NCI-H2196 treated with DMSO at 0.1 percent for 48 hours (cell line): Measurements from ENCODE around the gene ITPR3.
"Not testable (repeated sequence)": the region's sequence is repeated elsewhere in the genome, so short reads cannot be mapped to it uniquely, and the experiment has no call there.

Experiments
- DNase-seq: peaks from one replicate; lab custom pipeline; 2025; ENCODE audit not compliant: unreplicated experiment; lab: John Stamatoyannopoulos, UW

Gene ITPR3

DNA sequence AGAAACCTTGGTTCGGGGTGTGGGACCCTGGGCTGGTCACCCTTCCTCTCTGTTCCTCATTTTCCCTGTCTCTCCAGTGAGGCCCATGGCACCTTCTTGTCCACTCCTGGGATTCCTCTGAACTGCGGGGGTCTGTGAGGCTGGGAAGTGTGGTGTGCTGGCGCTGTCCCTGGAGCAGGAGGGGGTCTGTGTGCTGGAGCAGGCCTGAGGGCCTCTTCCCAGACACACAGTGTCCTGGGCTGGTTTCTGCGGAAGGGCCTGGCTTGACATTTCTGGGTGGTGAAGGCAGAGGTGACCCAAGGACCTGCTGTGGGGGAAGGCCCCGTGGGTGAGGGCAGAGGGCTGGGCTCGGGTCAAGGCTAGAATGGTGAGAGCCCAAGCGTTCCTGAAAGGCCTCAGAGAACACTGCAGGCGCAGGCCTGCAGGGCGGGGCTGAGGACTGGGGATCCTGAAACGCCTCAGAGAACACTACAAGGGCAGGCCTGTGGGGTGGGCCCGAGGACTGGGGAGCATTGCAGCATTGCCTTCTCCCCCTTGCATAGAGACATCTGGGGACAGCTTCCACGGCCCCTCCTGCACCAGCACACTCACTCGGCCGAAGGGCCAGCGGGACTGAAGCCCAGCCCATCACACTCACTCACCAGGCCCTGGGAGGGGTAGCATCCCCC is 30.5 kb upstream of the ITPR3 start:
- no peak for DNase-seq

DNA sequence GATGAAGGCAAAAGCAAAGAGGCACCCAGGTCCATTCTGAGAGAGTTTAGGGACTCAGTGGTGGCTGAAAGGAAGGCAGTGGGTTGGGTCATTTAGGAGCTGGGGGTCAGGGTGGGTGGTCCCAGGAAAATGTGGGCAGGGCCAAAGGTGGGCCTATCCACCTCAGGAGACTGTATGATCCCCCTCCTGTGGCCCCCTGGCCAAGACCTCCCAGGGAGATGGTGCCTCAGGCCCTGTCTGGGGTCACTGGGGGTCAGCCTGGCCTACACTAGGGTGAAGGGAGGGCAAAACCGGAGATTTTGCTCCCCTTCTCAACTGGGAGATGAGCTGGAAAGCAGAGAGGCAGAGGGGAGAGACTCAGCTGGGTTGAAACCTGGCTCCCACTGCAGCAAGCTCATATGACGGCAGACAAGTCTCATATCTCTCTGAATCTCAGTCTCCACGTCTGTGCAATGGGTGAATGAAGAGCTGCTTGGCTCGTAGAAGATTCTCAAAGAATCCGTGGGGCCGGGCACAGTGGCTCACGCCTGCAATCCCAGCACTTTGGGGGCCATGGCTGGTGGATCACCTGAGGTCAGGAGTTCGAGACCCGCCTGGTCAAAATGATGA is 29.6 kb upstream of the ITPR3 start:
- DNase-seq, result no peak

DNA sequence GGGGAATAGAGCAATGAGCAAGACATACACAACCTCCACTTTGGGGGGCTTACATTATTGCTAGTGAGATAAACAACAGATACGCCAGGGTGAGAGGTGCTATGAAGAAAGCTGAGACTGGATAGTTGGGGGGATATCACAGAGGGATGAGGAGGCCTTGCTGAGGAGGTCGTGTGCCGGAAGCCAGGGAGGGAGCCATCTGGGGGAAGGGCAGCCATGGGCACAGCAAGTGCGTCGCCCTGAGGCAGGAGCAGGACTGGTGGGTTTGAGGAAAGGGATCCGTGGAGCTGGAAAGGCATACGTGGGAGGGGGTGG is 28.9 kb upstream of the ITPR3 start:
- no peak for DNase-seq

DNA sequence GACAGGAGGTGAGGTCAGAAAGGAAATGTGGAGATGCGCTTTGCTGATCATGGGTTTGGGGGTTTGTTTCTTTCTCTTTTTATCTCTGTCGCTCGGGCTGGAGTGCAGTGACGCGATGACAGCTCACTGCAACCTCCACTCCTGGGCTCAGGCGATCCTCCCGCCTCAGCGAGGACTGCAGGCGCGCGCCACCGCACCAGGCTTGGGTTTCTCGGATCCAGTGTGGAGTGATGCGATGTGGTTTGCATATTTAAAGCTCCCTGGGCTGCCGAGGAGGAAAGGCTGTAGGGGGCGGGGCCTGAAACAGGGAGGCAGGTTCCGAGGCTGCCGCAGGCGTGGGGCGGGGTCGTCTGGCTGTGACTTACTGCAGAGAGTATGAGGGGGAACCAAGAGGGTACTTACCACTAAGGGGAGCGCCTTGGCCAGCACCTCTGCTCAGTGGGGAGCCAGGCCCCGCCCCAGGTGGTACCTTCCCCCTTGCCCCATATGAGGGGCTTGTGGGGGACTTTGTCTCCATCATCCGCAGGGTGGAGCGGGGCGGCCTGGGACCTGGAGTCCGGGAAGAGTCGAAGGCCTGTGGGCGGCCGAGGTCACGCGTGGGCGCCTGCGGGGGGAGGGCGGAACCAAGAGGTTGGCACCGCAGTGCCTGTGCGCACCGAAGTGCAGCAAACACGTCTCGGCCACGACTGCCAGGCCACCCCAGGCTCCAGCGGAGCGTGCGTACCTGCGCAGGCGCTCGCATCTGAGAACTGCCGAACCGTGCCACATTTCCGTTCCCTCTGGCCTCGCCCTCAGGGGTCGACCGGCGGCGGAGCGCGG is 28.3 kb upstream of the ITPR3 start:
- DNase-seq, result no peak

DNA sequence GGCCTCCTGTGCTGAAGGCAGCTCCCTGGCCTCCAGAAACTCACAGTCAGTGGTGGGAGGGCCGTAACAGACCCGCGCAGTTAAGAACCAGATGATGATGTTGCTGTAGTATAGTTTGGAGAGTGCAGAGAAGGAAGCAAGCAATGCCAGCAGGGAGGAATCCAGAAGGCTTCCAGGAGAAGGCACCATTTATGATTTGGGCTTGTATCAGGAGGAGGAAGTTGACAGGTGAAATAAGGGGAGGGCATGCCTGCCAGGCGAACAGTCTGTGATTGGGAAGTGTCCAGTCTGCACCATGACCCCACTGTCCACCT is 27.8 kb upstream of the ITPR3 start:
- no peak for DNase-seq

DNA sequence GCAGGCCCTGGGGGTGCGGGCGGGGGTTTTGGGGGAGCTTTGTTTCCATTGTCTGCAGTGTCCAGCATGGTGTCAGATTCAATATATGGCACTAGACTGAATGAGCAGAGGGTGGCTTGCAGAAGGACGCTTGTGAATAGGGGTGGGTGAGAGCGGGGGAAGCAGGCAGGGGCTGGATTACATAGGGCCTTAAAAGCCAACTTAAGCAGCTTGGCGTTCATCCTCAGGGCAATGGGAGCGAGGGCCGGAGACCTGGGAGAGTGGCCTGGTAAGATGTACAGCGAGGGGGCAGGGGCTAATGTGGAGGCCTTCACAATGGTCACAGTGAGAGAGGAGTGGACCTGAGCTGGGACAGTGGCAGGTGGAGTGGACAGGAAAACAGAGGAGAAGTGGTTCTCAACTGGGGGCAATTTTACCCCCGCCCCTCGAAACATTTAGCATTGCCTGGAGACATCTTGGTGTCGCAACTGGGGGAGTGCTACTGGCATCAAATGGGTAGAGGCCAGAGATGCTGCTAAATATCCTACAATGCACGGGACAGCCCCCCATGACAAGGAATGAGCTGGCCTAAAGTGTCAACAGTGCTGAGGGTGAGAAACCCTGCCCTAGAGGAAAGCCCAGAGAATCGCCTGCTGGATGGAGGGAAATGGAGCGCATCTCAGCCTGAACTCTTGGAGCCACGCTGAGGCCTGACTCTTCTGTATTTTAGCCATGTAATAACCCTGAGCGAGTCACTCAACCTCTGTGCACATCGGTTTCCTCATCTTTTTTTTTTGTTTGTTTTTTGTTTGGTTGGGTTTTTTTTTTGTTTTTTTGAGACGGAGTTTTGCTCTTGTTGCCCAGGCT is 25.9 kb upstream of the ITPR3 start:
- DNase-seq, result no peak

GRCh38 chr6:33596894-33597293 is 24.2 kb upstream of the ITPR3 start:
- not testable (repeated sequence) for DNase-seq

DNA sequence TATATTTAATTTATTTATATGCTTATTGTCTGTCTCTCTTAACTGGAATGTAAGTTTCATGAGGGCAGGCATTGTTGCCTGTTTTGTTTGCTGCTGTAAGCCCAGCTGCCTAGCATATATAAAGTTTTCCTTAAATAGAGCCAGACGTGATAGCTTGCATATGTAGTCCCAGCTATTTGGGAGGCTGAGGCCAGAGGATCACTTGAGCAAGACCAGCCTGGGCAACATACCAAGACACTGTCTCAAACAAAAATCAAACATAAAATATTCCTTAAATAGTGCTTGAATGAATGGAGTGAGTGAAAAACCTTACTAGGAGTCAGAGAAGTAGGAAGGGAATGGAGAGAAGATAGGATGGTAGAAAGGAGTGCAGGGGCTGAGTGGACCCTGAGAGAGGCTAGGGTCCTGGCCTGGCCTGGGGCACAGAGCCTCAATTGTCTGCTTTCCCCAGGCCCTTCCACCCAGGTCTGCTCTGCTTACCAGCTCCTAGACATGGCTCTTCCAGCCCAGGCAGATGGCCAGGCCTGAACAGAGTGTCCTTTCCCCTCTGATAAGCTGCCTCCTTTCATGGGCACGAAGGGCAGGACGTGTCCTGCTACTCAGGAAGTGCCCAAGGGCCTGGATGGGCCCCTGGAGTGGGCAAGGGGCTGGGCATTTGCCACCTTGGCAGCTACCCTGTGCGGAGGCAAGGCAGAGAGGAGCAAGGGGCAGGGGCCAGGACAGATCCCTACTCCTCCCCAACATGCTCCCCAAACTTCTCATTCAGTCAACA is 23.4 kb upstream of the ITPR3 start:
- no peak for DNase-seq

DNA sequence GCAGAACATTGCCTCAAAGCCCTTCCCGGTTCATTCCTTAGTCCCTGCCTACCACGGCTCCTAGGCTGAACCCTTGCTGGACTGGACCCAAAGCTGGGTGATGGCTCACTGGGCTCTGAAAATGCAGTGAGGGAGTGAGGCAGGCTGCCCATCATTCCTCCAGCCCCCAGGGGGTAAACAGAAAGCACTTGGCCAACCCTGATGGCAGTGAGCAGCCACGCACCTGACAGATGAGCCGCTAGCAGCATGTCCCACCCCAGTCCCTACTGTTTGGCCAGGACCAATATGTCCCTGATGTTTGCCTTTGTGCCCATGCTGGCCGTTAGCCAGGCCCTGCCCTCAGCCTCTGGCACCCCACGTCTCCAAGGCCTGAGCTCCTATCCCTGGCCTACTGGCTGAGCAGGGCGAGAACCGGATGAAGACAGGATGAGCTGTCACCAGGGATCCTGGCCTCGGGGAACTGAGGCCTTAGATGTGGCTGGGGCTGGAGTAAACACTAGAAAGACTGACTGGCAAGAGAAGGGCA is 21.6 kb upstream of the ITPR3 start:
- DNase-seq, result peak; percentile 33

GRCh38 chr6:33600761-33601160 is 20.4 kb upstream of the ITPR3 start:
- no peak for DNase-seq

DNA sequence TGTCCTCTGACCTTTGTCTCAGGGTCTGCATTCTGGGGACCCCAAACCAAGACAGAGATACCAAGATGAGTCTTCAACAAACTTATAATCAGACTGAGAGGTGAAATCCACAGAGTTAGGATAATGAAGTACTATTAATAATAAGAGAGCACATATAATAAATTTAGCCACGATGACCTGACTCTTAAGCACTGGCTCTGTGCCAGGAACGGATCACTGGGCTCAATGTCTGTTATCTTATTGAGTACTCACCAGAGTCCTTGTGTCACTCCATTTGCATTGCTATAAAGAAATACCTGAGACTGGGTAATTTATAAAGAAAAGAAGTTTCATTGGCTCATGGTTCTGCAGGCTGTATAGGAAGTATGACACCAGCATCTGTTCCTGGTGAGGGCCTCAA is 18.9 kb upstream of the ITPR3 start:
- DNase-seq, result no peak

DNA sequence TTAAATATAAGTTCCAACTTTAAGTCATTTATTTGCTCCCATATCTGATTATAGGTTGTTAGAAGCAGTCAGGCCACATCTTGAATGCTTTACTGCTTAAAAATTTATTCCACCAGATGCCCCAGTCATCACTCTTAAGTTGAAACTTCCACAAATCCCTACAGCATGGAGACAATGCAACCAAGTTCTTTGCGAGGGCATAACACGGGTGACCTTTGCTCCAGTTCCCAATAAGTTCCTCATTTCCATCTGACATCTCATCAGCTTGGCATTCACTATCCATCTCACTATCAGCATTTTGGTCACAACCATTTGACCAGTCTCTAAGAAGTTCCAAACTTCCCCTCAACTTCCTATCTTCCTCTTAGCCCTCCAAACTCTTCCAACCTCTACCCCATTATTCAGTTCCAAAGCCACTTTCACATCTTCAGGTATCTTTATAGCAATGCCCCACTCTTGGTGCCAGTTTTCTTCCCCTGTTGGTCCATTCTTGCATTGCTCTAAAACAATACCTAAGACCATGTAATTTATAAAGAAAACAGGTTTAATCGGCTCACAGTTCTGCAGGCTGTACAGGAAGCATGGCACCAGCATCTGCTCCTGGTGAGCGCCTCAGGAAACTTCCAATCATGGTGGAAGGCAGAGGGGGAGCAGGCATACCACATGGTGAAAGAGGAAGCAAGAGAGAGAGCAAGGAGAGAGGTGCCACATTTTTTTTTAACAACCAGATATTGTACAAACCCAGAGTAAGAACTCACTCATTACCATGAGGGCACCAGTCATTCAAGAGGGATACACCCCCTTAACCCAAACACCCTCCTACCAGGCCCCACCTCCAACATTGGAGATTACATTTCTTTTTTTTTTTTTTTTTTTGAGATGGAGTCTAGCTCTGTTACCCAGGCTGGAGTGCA is 15.9 kb upstream of the ITPR3 start:
- DNase-seq, result no peak

DNA sequence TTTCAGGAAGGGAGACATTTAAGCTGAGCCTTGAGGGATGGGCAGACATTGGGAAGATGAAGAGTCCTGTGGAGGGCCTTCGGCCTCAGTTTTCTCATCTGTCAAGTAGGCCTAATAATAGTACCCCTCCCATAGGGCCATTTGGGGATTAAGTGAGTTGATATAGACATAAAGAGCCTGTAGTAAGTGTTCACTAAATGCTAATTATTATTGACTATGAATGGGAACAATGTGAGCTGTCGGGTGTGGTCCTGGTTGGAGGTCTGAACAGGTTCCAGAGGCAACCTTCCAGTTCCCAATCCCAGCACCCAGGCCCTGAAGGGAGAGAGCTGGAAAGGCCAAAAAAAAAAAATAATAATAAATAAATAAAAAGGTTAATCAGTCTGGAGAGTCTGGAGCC is 14.5 kb upstream of the ITPR3 start:
- no peak for DNase-seq

DNA sequence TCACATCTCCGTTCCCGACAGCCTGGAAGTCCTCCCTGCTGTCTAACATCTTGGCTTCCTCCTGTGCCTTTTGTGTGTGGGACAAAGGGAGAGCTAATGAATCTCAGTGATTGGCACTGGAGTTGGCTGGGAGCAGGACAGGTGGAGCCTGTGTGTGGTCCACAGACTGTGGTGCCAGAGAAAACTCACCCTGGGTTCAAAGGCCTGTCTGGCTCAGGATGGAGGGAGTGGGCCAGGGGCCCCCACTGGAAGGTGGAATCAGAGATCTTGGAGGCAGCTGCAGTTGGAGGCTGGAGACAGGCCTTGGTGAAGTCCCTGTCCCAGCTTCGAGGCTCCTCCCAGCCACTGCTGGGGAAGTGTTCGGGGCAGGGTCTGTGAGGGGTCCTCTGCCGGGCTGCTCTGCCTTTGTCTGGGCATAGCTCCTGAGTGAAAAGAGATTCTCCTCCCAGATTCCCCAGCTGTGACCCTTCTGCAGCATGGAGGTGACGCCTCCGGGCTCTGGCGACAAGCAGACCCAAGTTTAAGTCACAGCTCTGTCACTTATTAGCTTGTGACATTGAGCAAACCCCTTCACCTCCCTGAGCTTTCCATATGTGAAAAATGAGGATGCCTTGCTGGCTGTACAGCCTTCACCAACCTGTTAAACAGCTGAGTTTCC is 13.9 kb upstream of the ITPR3 start:
- no peak for DNase-seq

DNA sequence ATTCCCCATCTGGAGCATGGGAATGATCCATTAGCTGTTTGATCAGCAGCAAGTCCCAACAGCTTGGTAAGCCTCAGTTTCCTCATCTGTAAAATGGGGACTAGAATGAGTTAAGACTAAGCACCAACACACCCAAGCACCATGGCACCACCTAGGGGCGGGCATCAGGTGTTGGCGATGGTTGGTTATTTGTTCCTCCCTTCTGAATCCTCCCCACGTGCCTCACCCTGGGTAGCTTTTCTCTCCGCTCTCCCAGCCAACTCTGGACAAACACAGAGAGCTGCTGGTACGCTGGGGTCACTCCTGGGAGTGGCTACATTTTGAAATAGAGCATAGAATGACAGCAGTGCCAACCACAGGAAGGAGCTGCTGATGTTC is 13.3 kb upstream of the ITPR3 start:
- no peak for DNase-seq

DNA sequence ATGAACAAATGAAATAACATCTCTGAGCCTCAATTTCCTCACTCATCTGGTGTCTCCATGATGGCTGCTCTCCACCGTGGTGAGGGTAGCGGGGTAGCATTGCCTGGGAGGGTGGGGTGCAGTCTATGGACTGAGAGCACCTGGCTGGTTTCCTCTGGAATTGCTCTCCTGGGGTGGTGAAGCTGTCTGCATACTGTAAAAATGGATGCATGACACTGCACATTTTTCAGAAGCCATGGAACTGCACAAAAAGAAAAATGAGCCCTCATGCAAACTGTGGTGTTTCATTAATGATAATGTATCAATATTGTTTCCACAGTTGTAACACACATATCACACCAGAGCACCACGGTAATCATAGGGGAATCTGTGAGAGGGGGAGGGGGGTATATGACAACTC is 12.1 kb upstream of the ITPR3 start:
- no peak for DNase-seq

DNA sequence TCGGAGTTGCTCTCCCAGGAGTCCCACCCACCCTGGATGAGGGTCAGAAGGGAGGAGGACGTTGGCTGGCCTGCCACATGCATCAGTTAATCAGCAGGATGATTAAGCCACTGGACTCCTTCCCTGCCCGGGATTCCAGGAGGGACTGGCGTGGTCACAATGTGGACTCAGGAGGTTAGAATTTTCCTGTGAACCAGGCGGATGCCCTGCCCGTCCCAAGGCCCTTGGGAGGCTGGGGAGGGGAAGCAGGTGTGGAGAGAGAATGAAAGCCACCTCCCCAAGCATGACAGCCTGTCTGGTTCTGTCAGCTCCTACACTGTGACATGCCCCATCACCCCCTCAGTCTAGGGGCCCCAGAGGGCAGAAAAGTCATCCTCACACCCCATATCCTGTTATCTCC is 11.6 kb upstream of the ITPR3 start:
- no peak for DNase-seq

GRCh38 chr6:33610067-33610466 is 11.1 kb upstream of the ITPR3 start:
- no peak for DNase-seq
